H9 (cell line): ENCODE data around the gene PPIF. TPM values are rescaled to one million over a fixed set of nuclear protein-coding genes. Genes with fewer than 3 reads are reported as not detected.

Experiments
- DNase-seq: peaks from one replicate; pipeline ENCODE4 v3.0.0-alpha.2; 2017
- H2AFZ ChIP-seq: one replicate; pipeline ENCODE4 v1.6.1; 2013; ENCODE audit warnings: mild to moderate bottlenecking, low read length, control low read depth, moderate library complexity
- H2AK5ac ChIP-seq: 2 replicates; pipeline ENCODE4 v1.6.1; 2013; ENCODE audit warnings: low read length, control low read depth, mixed read lengths; ENCODE audit not compliant: insufficient read length
- H2BK120ac ChIP-seq: one replicate; pipeline ENCODE4 v1.6.1; 2013; ENCODE audit warnings: low read depth, mild to moderate bottlenecking, low read length, control low read depth, inconsistent platforms; ENCODE audit not compliant: poor library complexity, severe bottlenecking
- H2BK12ac ChIP-seq: 2 replicates; pipeline ENCODE4 v1.6.1; 2013; ENCODE audit warnings: low read length, control low read depth, mixed read lengths, low read depth; ENCODE audit not compliant: insufficient read length
- H2BK15ac ChIP-seq: 2 replicates; pipeline ENCODE4 v1.6.1; 2013; ENCODE audit warnings: low read depth, low read length, control low read depth
- H2BK20ac ChIP-seq: one replicate; pipeline ENCODE4 v1.6.1; 2013; ENCODE audit warnings: low read depth, mild to moderate bottlenecking, low read length, control low read depth, inconsistent platforms; ENCODE audit not compliant: poor library complexity, severe bottlenecking
- H2BK5ac ChIP-seq: 2 replicates; pipeline ENCODE4 v1.6.1; 2013; ENCODE audit warnings: low read length, control low read depth, mixed read lengths; ENCODE audit not compliant: insufficient read length
- H3K14ac ChIP-seq: 2 replicates; pipeline ENCODE4 v1.6.1; 2013; ENCODE audit warnings: low read length, control low read depth; ENCODE audit not compliant: insufficient read depth
- H3K18ac ChIP-seq: 2 replicates; pipeline ENCODE4 v1.6.1; 2013; ENCODE audit warnings: low read depth, mild to moderate bottlenecking, mixed read lengths, low read length, control low read depth; ENCODE audit not compliant: insufficient read length
- H3K23ac ChIP-seq: 2 replicates; pipeline ENCODE4 v1.6.1; 2013; ENCODE audit warnings: low read length, control low read depth, mixed read lengths, low read depth; ENCODE audit not compliant: insufficient read length
- H3K23me2 ChIP-seq: 2 replicates; pipeline ENCODE4 v1.6.1; 2013; ENCODE audit warnings: low read depth, mild to moderate bottlenecking, mixed read lengths, low read length, control low read depth; ENCODE audit not compliant: insufficient read length, poor library complexity, severe bottlenecking
- H3K27ac ChIP-seq: 2 replicates; pipeline ENCODE4 v1.5.1; 2013; ENCODE audit warnings: low read length, control low read depth, mixed read lengths, low read depth; ENCODE audit not compliant: insufficient read length
- H3K27me3 ChIP-seq: 2 replicates; pipeline ENCODE4 v1.6.1; 2013; ENCODE audit warnings: low read length, control low read depth, inconsistent platforms; ENCODE audit not compliant: insufficient read depth
- H3K4ac ChIP-seq: 2 replicates; pipeline ENCODE4 v1.6.1; 2013; ENCODE audit warnings: low read depth, mild to moderate bottlenecking, control low read depth, inconsistent platforms, low read length, moderate library complexity
- H3K4me1 ChIP-seq: 2 replicates; pipeline ENCODE4 v1.6.1; 2013; ENCODE audit warnings: low read length, control low read depth, inconsistent platforms; ENCODE audit not compliant: insufficient read depth
- H3K4me2 ChIP-seq: 2 replicates; pipeline ENCODE4 v1.6.1; 2013; ENCODE audit warnings: low read length, control low read depth, mixed read lengths; ENCODE audit not compliant: insufficient read length, insufficient read depth
- H3K56ac ChIP-seq: 2 replicates; pipeline ENCODE4 v1.6.1; 2013; ENCODE audit warnings: low read depth, mild to moderate bottlenecking, mixed read lengths, low read length, control low read depth; ENCODE audit not compliant: insufficient read length
- H3K79me1 ChIP-seq: 2 replicates; pipeline ENCODE4 v1.6.1; 2013; ENCODE audit warnings: low read depth, mild to moderate bottlenecking, moderate library complexity, low read length, control low read depth, inconsistent platforms; ENCODE audit not compliant: insufficient read depth, poor library complexity, severe bottlenecking
- H3K79me2 ChIP-seq: 2 replicates; pipeline ENCODE4 v1.6.1; 2013; ENCODE audit warnings: low read length, control low read depth, inconsistent platforms; ENCODE audit not compliant: insufficient read depth
- H3K9ac ChIP-seq: 2 replicates; pipeline ENCODE4 v1.6.1; 2013; ENCODE audit warnings: low read length, control low read depth, mixed read lengths; ENCODE audit not compliant: insufficient read length; ENCODE audit errors: extremely low read depth
- H3K9me3 ChIP-seq: one replicate; pipeline ENCODE4 v1.6.1; 2013; ENCODE audit warnings: low read depth, low read length, inconsistent platforms; ENCODE audit not compliant: control insufficient read depth
- H3T11ph ChIP-seq: one replicate; pipeline ENCODE4 v1.6.1; 2013; ENCODE audit warnings: mild to moderate bottlenecking, low read length, control low read depth, inconsistent platforms
- H4K20me1 ChIP-seq: one replicate; pipeline ENCODE4 v1.6.1; 2013; ENCODE audit not compliant: control insufficient read depth, insufficient read length, insufficient read depth
- H4K5ac ChIP-seq: 2 replicates; pipeline ENCODE4 v1.6.1; 2013; ENCODE audit warnings: low read depth, mild to moderate bottlenecking, mixed read lengths, low read length, control low read depth; ENCODE audit not compliant: insufficient read length
- H4K8ac ChIP-seq: replicated peaks from 2 replicates; pipeline ENCODE4 v1.6.1; 2013; ENCODE audit warnings: low read length, control low read depth, mixed read lengths, low read depth; ENCODE audit not compliant: insufficient read length
- H4K91ac ChIP-seq: 2 replicates; pipeline ENCODE4 v1.6.1; 2013; ENCODE audit warnings: low read depth, mild to moderate bottlenecking, moderate library complexity, mixed read lengths, low read length, control low read depth; ENCODE audit not compliant: insufficient read length
- H3K27ac Mint-ChIP-seq, 3 experiments: 2 replicates in 2 of 3; 3 replicates in 1 of 3; pipeline ENCODE4 v1.8.0; 2020 to 2021; ENCODE audit warnings: mixed read lengths in 3 of 3, mild to moderate bottlenecking in 1 of 3, moderate library complexity in 1 of 3
- H3K27me3 Mint-ChIP-seq: 2 replicates; pipeline ENCODE4 v1.8.0; 2021; ENCODE audit warnings: low read depth, mild to moderate bottlenecking, moderate library complexity, mixed read lengths
- H3K36me3 Mint-ChIP-seq, 3 experiments: 2 replicates in 2 of 3; 3 replicates in 1 of 3; pipeline ENCODE4 v1.8.0; 2020 to 2021; ENCODE audit warnings: low read depth in 3 of 3, mixed read lengths in 3 of 3; ENCODE audit not compliant: insufficient read depth in 1 of 3
- H3K4me1 Mint-ChIP-seq, 2 experiments: 2 replicates each; pipeline ENCODE4 v1.8.0; 2020; ENCODE audit warnings: mixed read lengths in 2 of 2
- H3K4me3 Mint-ChIP-seq, 2 experiments: 2 replicates in 1 of 2; 3 replicates in 1 of 2; pipeline ENCODE4 v1.8.0; 2020 to 2021; ENCODE audit warnings: mild to moderate bottlenecking in 2 of 2, mixed read lengths in 2 of 2, moderate library complexity in 1 of 2
- H3K9me3 Mint-ChIP-seq, 2 experiments: 2 replicates in 1 of 2; 3 replicates in 1 of 2; pipeline ENCODE4 v1.8.0; 2020; ENCODE audit warnings: mild to moderate bottlenecking in 2 of 2, mixed read lengths in 2 of 2, moderate library complexity in 1 of 2
- CTCF ChIP-seq: fragments of 200-600 bp; sonication (generic); conservative IDR thresholded peaks from 3 replicates; pipeline ENCODE4 v1.8.0; 2021; ENCODE audit warnings: antibody characterized with exemption, mild to moderate bottlenecking
- WGBS: extraction: QIAGEN DNeasy Blood & Tissue Kit; methylation state at CpG from one replicate; pipeline ENCODE4 v1.1.7; 2013; ENCODE audit warnings: missing lambda C conversion rate, low lambda C conversion rate, mixed read lengths; ENCODE audit not compliant: insufficient read length; ENCODE audit errors: extremely low coverage; 5-methylcytosine and 5-hydroxymethylcytosine counted together
- total RNA-seq: library from RNA; stranded (reverse); gene quantifications from 2 replicates; pipeline ENCODE4 v1.2.1, GENCODE V29; 2021

The PPIF gene
- total RNA-seq, 1 experiment from 2014 or later: 79.7 TPM

GRCh38 chr10:79387974-79388850, 40.9 kb downstream of the PPIF start:
- H3K4me1 ChIP-seq: no peaks in the 10 kb centered on the region
- no peak overlapping the region for H4K91ac ChIP-seq
- H3K23ac ChIP-seq: no peak overlapping the region
- H3K27ac ChIP-seq: no peak overlapping the region
- H2AFZ ChIP-seq: no peak overlapping the region
- Mint-ChIP-seq H3K4me3 (no peak overlapping the region), H3K36me3 (no peaks in the 10 kb centered on the region; a peak in 2 of 7 replicates), H3K27ac (no peak overlapping the region; a peak in 1 of 7 replicates), H3K27me3 (peaks cover 3% of the 10 kb centered on the region), H3K4me1 (peaks cover 0 to 3% of the 10 kb centered on the region in 2 experiments; a peak in 1 of 4 replicates), H3K9me3 (no peaks in the 10 kb centered on the region)
- WGBS: no CpG with 5 or more reads among the region's 11 CpGs
- H2BK20ac ChIP-seq: no peak overlapping the region
- H3K79me1 ChIP-seq: no peaks in the 10 kb centered on the region
- H3K14ac ChIP-seq: no peak overlapping the region
- no peak overlapping the region for H2BK15ac ChIP-seq
- no peak overlapping the region for H3K4ac ChIP-seq
- DNase-seq: peak; percentile 15
- H3K79me2 ChIP-seq: no peaks in the 10 kb centered on the region
- no peak for TF ChIP-seq CTCF
- H2BK5ac ChIP-seq: no peak overlapping the region
- H3T11ph ChIP-seq: no peak overlapping the region
- no peaks in the 10 kb centered on the region for H4K20me1 ChIP-seq
- H2BK12ac ChIP-seq: no peak overlapping the region
- H3K18ac ChIP-seq: no peak overlapping the region
- no peaks in the 10 kb centered on the region for H3K23me2 ChIP-seq
- H2AK5ac ChIP-seq: no peak overlapping the region
- H3K9me3 ChIP-seq: no peaks in the 10 kb centered on the region
- H4K8ac ChIP-seq: no peak overlapping the region
- H2BK120ac ChIP-seq: no peak overlapping the region
- no peak overlapping the region for H3K56ac ChIP-seq
- H4K5ac ChIP-seq: no peak overlapping the region
- no peak overlapping the region for H3K4me2 ChIP-seq
- H3K27me3 ChIP-seq: no peaks in the 10 kb centered on the region
- no peak overlapping the region for H3K9ac ChIP-seq
